Type B pancreatic cell (in vitro differentiated cells): ENCODE data around the gene FGD6. TPM values are rescaled to one million over a fixed set of nuclear protein-coding genes. Genes with fewer than 3 reads are reported as not detected.

Experiments
- DNase-seq: peaks from one replicate; pipeline ENCODE4 v3.0.0; 2021; ENCODE audit warnings: mixed read lengths; ENCODE audit not compliant: unreplicated experiment; ENCODE audit errors: extremely low spot score
- H3K27ac Mint-ChIP-seq: 2 replicates; pipeline ENCODE4 v1.8.0; 2021; ENCODE audit warnings: mild to moderate bottlenecking, mixed read lengths
- H3K27me3 Mint-ChIP-seq: 2 replicates; pipeline ENCODE4 v1.8.0; 2021; ENCODE audit warnings: mixed read lengths
- H3K36me3 Mint-ChIP-seq: 2 replicates; pipeline ENCODE4 v1.8.0; 2021; ENCODE audit warnings: mixed read lengths
- H3K4me1 Mint-ChIP-seq: one replicate; pipeline ENCODE4 v1.8.0; 2021; ENCODE audit warnings: mixed read lengths; ENCODE audit not compliant: unreplicated experiment
- H3K4me3 Mint-ChIP-seq: 2 replicates; pipeline ENCODE4 v1.8.0; 2021; ENCODE audit warnings: mild to moderate bottlenecking, mixed read lengths
- H3K9me3 Mint-ChIP-seq: 2 replicates; pipeline ENCODE4 v1.8.0; 2021; ENCODE audit warnings: mixed read lengths
- CTCF ChIP-seq: fragments of 200-600 bp; sonication (generic); conservative IDR thresholded peaks from 2 replicates; pipeline ENCODE4 v1.5.0; 2021; ENCODE audit warnings: antibody characterized with exemption, mild to moderate bottlenecking
- total RNA-seq: library from RNA; stranded (reverse); gene quantifications from 2 replicates; pipeline ENCODE4 v1.2.1, GENCODE V29; 2021; ENCODE audit warnings: low replicate concordance

Gene FGD6
- total RNA-seq, 1 donor from 2014 or later, result 27.5 TPM

- Mint-ChIP-seq H3K9me3 (peaks cover 4% of the 10 kb centered on the region), H3K27ac (peak overlapping the region; percentile 85), H3K4me1 (peaks cover 41% of the 10 kb centered on the region), H3K4me3 (no peak overlapping the region), H3K36me3 (peaks cover 35% of the 10 kb centered on the region), H3K27me3 (no peaks in the 10 kb centered on the region)
- DNase-seq, result no peak
- no peak for TF ChIP-seq CTCF
Measured at GRCh38 chr12:95205016-95205624, 12.1 kb downstream of the FGD6 start.

- peaks cover 4% of the 10 kb centered on the region for H3K9me3 Mint-ChIP-seq
- no peak for TF ChIP-seq CTCF
- H3K27me3 Mint-ChIP-seq, result no peaks in the 10 kb centered on the region
- H3K4me1 Mint-ChIP-seq, result peaks cover 43% of the 10 kb centered on the region
- H3K4me3 Mint-ChIP-seq, result peak overlapping the region; percentile 76
- H3K36me3 Mint-ChIP-seq, result peaks cover 32% of the 10 kb centered on the region
- DNase-seq, result no peak
- H3K27ac Mint-ChIP-seq, result peak overlapping the region; percentile 85
Measured at GRCh38 chr12:95204141-95204866, 13.0 kb downstream of the FGD6 start.

- Mint-ChIP-seq H3K36me3 (peaks cover 28% of the 10 kb centered on the region), H3K27ac (peak overlapping the region; percentile 3), H3K4me3 (no peak overlapping the region), H3K9me3 (peaks cover 4% of the 10 kb centered on the region), H3K27me3 (no peaks in the 10 kb centered on the region), H3K4me1 (peaks cover 47% of the 10 kb centered on the region)
- no peak for TF ChIP-seq CTCF
- no peak for DNase-seq
Measured at GRCh38 chr12:95203487-95204030, 13.7 kb downstream of the FGD6 start.

GRCh38 chr12:95202691-95203486 lies 14.4 kb downstream of the FGD6 start:
- H3K9me3 Mint-ChIP-seq, result peaks cover 4% of the 10 kb centered on the region
- peak overlapping the region; percentile 3 for H3K27ac Mint-ChIP-seq
- DNase-seq, result no peak
- peaks cover 47% of the 10 kb centered on the region for H3K4me1 Mint-ChIP-seq
- H3K4me3 Mint-ChIP-seq, result peak overlapping the region; percentile 30
- TF ChIP-seq CTCF, result no peak
- H3K36me3 Mint-ChIP-seq, result peaks cover 27% of the 10 kb centered on the region
- no peaks in the 10 kb centered on the region for H3K27me3 Mint-ChIP-seq

- no peak for DNase-seq
- Mint-ChIP-seq H3K4me3 (peak overlapping the region; percentile 7), H3K27me3 (no peaks in the 10 kb centered on the region), H3K27ac (peak overlapping the region; percentile 62), H3K9me3 (no peaks in the 10 kb centered on the region), H3K4me1 (peaks cover 47% of the 10 kb centered on the region), H3K36me3 (peaks cover 17% of the 10 kb centered on the region)
- no peak for TF ChIP-seq CTCF
Measured at GRCh38 chr12:95201056-95201670, 16.1 kb downstream of the FGD6 start.
